HG03139 (cell line): Measurements from ENCODE around the gene RXYLT1.
"Not testable (repeated sequence)": the region's sequence is repeated elsewhere in the genome, so short reads cannot be mapped to it uniquely, and the experiment has no call there.

Experiments
- ATAC-seq: cut with Tn5 transposase; IDR thresholded peaks from one replicate; pipeline ENCODE4 v1.9.1; 2021; ENCODE audit not compliant: unreplicated experiment

Gene RXYLT1, protein sequence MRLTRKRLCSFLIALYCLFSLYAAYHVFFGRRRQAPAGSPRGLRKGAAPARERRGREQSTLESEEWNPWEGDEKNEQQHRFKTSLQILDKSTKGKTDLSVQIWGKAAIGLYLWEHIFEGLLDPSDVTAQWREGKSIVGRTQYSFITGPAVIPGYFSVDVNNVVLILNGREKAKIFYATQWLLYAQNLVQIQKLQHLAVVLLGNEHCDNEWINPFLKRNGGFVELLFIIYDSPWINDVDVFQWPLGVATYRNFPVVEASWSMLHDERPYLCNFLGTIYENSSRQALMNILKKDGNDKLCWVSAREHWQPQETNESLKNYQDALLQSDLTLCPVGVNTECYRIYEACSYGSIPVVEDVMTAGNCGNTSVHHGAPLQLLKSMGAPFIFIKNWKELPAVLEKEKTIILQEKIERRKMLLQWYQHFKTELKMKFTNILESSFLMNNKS

DNA sequence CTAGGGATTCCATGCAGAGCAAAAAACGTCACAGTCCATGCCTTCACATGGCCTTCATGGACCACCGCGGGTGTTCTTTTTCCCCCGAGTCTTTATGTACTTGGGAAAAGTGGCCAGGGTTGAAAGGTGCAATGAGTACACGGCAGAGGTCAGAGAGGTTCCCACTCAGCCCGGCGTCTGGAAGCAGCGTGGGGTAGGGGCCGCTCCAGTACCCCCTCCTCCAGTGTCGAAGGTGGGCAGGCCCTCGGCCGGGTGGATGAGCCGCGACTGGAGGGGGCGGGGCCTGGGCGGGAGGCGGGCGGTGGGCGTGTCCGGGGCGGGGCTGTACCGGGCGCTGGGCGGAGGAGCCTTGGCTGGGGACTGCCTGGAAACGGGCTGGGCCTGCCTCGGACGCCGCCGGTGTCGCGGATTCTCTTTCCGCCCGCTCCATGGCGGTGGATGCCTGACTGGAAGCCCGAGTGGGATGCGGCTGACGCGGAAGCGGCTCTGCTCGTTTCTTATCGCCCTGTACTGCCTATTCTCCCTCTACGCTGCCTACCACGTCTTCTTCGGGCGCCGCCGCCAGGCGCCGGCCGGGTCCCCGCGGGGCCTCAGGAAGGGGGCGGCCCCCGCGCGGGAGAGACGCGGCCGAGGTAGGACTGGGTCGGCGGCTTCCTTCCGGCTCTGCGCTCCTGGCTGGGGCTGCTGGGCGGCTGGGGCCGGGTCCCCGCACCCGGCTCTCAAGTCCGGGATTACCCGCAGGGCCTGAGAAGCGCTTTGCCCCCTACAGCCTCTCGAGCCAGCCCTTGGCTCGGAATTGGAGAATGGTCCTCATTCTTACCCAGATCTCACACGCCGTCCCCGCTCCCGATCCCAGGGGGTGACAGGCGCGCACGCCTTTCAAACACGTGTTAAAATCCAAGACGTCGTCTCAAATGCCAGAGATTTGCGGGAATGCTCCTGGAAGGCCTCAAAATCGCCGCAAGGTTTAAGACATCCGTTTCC is at the start of gene RXYLT1:
RXYLT1 (plus strand) TSS at position 412 of the 984 bp plus-strand sequence; CDS start at position 464, 52 bp downstream.
- peak; percentile 95 for ATAC-seq

DNA sequence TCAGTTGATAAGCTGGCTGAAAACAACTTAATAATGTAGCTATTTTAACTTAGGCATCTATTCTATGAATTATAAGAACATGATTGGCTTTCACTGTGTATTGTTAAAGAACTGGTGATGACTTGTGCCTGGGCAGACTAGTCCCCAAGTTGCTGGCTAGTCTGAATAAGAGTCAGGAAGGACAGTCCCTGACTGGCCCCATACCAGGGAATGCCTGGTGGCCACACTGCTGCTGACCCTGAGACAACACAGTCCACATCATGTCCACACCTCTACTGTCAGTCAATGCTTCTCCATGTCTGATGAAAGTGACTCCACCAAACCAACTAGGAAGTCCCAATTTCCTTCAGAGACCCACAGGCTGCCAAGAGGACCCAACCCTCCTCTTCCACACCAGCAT is 46.9 kb upstream of the RXYLT1 start:
- ATAC-seq, result not testable (repeated sequence)

DNA sequence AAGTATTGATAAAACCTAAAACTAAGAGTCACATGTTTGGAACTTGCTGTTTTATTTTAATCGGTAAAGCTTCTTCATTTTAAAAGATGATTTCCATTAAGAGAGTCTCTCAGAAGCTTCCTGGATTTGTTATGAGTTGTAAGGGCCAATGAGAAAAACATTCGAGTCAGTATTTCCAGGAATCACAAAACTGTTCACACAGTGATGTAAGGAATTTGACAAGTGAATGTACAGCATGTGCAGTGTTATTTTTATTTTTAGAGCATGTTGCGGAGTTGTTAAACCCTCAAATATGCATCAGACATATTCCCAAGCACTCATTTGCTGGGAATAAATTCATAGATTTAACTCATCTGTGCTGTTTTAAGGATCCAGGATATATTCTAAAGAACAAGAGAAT is 46.1 kb upstream of the RXYLT1 start:
- not testable (repeated sequence) for ATAC-seq

DNA sequence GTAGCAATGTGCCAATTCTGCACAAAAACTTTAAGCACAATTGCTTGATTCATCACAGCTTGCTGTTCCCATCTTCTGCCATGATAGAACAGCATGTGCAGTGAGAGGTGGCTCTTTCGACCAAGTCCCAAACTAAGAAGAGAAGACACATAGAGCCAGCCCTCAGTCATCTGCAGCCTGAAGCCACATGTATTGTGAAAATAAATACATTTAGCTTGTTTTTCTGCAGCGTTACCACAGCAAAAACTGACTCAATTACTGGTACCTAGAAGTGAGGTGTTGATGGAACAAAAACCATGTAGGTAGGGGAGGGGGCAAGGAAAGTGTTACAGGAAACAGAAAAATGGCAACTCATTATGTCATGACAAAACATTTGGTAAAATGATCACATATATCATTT is 39.2 kb upstream of the RXYLT1 start:
- ATAC-seq, result not testable (repeated sequence)

DNA sequence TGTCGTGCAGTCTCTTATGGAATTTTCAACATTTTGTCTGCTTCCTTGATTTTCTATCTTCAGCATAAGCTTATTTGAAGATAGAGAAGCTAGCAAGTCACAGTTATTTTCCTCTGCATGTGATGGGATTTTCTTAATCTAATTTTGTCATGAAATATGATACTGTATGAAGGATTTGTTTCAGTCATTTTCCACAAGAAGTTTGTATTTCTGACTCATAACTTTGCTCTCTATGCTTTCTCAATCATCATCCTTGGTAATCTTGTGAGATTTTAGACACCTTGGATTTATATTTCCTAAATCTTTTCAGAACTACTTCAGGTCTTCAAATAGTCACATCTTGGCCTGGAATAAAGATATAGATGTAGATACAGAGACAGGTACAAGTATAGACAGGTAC is 38.3 kb upstream of the RXYLT1 start:
- not testable (repeated sequence) for ATAC-seq

DNA sequence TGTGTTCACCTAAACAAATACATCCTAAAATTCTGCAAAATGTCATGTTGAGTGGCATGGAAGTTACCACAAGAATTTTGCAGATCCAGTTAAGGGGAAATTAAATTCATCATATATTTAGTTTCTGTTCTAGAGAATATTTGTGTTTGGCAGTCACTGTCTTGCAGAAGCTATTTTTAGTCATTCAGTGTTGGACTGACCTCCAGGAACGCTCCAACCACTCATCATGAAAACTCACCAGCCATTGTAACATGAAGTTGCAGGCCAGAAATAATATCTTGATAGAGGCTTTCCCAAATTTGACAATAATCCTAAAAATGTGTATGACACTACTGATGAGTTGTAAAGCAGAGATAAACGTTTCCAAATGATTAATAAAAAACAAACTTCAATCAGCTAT is 35.6 kb upstream of the RXYLT1 start:
- not testable (repeated sequence) for ATAC-seq

DNA sequence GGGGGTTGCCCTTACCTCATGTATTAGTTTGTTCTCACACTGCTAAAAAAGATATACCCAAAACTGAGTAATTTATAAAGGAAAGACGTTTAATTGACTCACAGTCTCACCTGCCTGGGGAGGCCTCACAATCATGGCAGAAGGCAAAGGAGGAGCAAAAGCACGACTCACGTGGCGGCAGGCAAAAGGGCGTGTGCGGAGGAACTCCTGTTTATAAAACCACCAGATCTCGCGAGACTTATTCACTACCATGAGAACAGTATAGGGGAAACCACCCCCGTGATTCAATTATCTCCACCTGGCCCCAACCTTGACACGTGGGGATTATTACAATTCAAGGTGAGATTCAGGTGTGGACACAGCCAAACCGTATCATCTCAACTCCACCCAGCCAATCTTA is 33.2 kb upstream of the RXYLT1 start:
- not testable (repeated sequence) for ATAC-seq

DNA sequence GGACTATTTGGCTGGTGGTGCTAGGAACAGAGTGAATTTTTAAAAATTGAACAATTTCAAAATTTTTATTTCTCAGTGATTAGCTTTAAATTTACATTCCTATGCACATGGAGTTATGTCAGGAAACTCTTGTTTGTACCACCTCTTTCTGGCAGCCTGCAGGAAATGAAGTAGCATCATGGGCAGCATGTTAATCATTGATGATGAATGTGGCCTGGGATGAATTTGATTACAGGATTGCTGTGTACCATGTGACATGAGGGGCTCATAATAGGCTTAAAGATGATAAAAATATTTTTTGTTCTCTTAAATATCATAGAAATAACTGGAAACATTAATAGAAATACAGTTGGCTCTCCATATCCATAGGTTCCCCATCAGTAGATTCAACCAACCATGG is 32.6 kb upstream of the RXYLT1 start:
- not testable (repeated sequence) for ATAC-seq

DNA sequence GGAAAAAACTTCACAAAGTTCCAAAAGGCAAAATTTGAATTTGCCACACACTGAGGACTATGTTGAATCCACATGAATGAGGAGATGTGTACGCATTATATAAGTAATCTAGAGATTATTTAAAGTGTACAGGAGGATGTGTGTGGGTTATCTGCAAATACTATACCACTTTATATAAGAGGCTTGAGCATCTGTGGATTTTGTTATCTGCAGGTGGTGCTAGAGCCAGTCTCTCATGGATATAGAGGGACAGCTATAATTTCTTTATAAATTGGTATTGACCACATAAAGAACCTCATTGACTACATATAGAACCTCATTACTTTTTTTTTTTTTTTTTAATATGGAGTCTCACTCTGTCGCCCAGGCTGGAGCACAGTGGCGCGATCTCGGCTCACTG is 32.2 kb upstream of the RXYLT1 start:
- ATAC-seq, result no peak

DNA sequence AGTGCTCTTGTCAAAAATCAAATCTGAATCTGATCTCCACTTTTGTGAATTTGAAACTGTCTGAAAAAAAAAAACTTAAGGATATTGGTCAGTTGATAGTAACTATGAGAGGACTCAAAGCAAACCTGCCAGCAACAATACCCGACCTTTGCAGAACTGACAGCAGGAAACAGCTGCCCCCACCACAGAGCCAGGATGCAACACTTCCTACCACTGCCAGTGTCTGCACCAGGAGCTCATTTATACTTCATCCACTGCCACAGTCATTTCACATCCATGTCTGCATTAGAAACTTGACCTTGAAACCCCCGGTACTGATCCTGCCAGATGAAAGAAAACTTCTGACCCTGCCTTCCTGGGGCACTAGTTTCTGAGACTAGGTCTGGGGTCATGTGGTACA is 27.4 kb upstream of the RXYLT1 start:
- ATAC-seq, result no peak

DNA sequence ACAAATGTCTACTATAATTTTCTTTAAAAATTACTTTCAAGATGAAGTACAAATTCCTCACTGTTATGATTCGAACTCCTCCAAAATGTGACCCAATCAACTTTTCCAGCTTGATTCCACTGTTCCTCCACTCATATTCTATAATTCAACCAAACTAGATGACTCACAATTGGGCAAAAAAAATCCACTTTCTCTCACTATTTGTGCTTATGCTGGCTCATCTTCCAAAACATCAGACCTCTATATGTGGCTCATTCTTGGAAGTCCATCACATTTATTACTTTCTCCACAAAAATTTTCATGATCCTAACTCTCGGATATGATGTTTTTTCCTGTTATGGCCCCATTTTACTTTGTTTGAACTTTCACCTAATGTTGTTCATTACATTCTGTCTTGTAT is 26.9 kb upstream of the RXYLT1 start:
- ATAC-seq, result no peak

DNA sequence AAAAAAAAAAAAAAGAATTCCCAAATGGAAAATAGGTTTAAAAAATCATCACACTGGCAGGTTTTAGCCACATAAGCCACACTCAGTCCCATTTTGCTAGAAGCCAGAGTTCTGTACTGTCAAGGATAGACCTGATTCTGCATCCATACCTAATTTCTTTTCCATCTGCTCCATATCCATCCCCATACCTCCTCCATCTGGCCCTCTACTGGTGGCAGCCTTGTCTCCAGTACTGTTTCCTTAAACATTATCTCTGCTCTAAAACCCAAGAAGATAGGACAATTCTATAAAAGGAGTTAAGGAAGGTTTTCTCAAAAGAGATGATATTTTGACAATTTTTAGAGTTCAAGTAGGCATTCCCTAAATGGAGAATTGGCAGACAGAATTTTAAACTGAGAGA is 26.0 kb upstream of the RXYLT1 start:
- no peak for ATAC-seq

DNA sequence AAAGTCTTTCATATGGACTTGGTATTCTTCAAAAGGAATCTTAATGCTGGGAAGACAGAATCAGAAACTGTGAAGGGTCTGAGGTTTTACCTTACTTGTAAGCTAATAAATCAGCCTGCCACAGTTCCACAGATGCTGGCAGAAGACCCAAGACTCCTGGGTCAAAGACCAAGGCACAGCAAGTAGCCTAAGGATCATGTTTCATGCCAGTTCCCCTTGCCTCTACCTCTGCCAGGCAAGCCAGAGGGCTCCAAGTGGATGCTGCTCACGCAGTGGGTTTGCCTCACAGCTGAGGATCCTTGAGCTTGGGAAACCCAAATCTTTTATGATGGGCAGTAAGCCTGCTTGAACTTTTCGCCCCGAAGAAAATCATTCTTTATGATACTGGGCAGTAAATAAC is 15.2 kb upstream of the RXYLT1 start:
- no peak for ATAC-seq

DNA sequence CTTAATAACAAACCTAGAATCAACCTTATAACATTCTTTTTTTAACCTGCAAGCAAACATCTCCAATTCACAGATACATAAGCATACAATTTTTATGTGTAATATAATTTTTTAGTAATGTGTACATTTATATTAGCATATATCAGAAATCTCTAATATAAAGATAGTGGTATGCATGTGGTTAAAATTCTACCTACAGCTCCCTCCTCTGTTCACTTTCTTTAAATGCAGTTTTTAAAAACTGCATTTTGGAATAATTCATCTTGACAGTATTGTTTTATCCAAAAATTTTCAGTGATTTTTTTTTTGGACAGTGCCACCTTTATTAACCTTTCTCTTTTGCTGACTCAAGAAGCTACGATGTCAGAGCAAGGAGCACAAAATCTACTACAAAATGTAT is 13.2 kb upstream of the RXYLT1 start:
- ATAC-seq, result no peak

DNA sequence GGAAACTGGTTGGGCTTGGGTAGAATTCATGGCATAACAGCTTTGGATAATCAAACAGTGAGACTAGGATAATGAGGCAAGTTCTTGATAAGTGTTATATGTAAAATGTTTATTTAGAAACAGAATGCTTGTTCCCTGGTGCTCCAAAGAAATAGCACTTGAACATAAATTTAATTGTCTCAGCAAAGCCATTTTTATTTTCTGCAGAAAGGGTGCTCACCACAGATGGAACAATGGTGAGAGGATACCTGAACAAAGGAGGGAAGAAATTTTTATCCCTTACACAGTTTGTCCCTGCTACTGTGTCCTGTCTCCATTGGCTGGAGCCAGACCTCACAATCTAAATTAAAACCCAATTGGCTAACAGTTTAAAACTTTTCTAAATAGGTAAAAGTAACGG is 9.3 kb upstream of the RXYLT1 start:
- ATAC-seq, result no peak

DNA sequence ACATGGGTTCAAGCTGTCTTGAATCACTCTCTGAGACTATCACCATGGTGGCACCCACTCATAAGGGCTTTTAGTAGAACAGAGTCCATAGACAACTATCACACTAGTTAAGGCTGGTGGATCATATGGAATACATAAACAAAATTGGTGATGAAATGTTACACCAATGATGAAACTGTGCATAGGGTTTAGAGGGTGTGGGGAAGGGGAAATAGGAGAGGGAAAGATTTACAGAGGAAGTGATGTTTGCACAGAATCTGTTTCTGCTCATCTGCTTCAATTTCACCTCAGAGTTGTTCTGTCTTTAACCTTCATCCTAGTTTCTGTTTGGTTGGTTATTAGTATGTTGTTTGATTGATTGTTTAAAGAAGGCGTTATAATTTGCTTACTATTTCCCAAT is 2.4 kb upstream of the RXYLT1 start:
- ATAC-seq, result no peak

DNA sequence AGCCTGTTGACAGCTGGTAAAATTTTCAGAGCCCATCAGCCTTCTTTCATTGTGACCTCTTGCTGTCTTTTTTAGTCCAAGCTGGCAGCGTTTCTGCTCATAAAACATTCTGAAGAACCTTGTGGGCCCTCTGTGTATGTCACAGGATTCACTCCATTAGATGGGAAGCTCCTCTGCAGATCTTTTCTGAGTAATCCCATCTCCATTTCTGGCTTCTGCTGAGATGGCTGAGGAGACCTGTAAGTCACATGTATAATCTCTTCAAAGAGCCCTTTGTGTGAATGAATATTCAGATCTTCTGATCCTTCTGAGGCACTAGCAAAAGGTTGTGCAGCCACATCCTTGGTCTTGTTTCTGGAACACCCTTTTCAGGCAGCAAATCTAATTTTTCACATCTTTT is 2.8 kb downstream of the RXYLT1 start:
- no peak for ATAC-seq

DNA sequence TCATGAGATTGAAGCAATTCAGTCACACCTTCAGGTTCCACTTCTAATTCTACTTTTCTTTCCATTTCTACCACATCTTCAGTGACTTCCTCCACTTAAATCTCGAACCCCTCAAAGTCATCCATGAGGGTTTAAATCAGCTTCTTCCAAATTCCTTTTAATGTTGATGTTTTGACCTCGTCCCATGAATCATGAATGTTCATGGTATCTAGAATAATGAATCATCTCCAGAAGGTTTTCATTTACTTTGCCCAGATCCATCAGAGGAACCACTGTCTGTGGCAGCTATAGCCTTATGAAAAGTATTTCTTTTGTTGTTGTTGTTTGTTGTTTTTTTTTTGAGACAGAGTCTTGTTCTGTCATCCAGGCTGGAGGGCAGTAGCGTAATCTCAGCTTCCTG is 7.6 kb downstream of the RXYLT1 start:
- no peak for ATAC-seq

DNA sequence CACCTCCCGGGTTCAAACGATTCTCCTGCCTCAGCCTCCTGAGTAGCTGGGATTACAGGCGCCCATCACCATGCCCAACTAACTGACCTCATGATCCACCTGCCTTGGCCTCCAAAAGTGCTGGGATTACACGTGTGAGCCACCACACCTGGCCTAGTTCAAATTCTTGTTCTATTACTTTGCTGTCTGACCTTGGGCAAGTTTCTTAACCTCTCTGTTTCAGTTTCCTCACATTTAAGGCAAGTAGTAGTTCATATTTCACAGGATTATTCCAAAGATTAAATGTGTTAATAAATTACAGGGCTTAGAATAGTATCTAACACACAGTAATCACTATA is 10.9 kb downstream of the RXYLT1 start:
- no peak for ATAC-seq

DNA sequence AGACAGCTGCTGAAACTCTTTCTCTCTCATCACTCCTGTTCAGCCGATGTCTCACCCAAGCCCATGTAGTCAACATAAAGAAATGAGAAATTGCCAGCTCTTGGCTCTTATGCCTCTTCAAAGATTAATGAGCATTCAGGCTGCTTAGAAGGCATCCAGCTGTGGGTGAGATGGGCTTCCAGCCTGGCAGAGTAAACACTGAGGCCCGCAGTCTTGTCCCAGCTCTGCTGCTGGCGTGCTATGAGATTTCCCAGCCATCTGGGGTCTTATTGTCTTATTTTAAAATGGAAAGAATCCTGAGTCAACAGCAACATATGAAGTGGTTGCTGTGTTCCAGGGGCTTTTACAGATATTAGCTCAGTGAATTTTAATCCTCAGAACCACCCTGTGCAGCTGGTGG is 12.6 kb downstream of the RXYLT1 start:
- no peak for ATAC-seq

DNA sequence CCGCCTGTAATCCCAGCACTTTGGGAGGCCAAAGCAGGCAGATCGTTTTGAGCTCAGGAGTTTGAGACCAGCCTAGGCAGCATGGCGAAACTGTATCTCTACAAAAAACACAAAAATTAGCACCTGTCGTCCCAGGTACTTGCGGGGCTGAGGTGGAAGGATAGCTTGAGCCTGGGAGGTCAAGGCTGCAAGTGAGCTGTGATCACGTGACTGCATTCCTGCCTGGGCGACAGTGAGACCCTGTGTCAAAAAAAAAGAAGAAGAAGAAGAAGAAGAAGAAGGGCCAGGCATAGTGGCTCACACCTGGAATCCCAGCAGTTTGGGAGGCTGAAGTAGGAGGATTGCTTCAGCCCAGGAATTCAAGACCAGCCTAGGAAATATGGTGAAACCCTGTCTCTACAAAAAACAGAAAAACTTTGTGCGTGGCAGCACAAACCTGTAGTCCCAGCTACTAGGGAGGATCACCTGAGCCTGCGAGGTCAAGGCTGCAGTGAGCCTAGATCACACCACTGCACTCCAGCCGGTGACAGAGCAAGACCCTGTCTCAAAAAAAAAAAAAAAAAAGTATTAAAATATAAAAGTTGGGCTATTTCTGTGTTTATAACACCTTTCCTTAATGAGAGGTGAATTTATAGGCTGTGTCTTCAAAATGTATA is 15.5 kb downstream of the RXYLT1 start:
- ATAC-seq, result no peak
